Suprapubic skin (tissue), 4 donors: ENCODE data around the gene ELN. TPM values are rescaled to one million over a fixed set of nuclear protein-coding genes. Genes with fewer than 3 reads are reported as not detected.
A peak's percentile ranks its signal among the peaks of the same experiment; 100 is the strongest.

Experiments used
- DNase-seq, 2 donors: peaks; one replicate each; pipeline ENCODE4 v3.0.0-alpha.2; 2019; ENCODE audit warnings: low spot score in 2 of 2
- H3K27ac ChIP-seq: fragments of 200-600 bp; sonication (generic); one replicate; pipeline ENCODE4 v1.5.1; 2019
- H3K27me3 ChIP-seq: fragments of 200-600 bp; sonication (generic); one replicate; pipeline ENCODE4 v1.5.1; 2019
- H3K36me3 ChIP-seq: fragments of 200-600 bp; sonication (generic); one replicate; pipeline ENCODE4 v1.5.1; 2019
- H3K4me1 ChIP-seq: fragments of 200-600 bp; sonication (generic); one replicate; pipeline ENCODE4 v1.5.1; 2019
- H3K4me3 ChIP-seq: fragments of 200-600 bp; sonication (generic); one replicate; pipeline ENCODE4 v1.5.1; 2019; ENCODE audit warnings: mild to moderate bottlenecking
- H3K9me3 ChIP-seq: fragments of 200-600 bp; sonication (generic); one replicate; pipeline ENCODE4 v1.5.1; 2019
- EP300 ChIP-seq: sonication (generic); formaldehyde crosslinking; IDR thresholded peaks from one replicate; pipeline ENCODE4 v1.6.1; 2017; ENCODE audit warnings: antibody characterized with exemption
- POLR2A ChIP-seq, 2 donors: fragments of 450-650 bp; IDR thresholded peaks; one replicate each; pipeline ENCODE4 v1.6.1; 2017; ENCODE audit warnings: antibody characterized with exemption in 2 of 2, mild to moderate bottlenecking in 2 of 2, moderate library complexity in 2 of 2
- POLR2AphosphoS5 ChIP-seq, 3 donors: sonication (generic); formaldehyde crosslinking; IDR thresholded peaks; one replicate each; pipeline ENCODE4 v1.6.1; 2017; ENCODE audit warnings: antibody characterized with exemption in 3 of 3
- WGBS: methylation state at CpG from one replicate; pipeline ENCODE4 v1.1.5; 2018; 5-methylcytosine and 5-hydroxymethylcytosine counted together
- total RNA-seq, 4 donors: library from RNA; depleted of rRNA; stranded (reverse); fragments of >200 nt; gene quantifications; one replicate each; pipeline ENCODE4 v1.1.0, GENCODE V29; 2016
- TF ChIP-seq, protein P1 (sequence below), 2 donors: fragments of 200-600 bp in 1 of 2; fragments of 450-650 bp in 1 of 2; sonication (generic) in 1 of 2; IDR thresholded peaks; one replicate each; pipeline ENCODE4 v1.5.1; 2016 to 2019; ENCODE audit warnings: antibody characterized with exemption in 2 of 2, mild to moderate bottlenecking in 1 of 2, moderate library complexity in 1 of 2

The ELN gene
- total RNA-seq, 4 donors from 2014 or later = 7.7 to 30.7 (median 25.1) TPM

DNA sequence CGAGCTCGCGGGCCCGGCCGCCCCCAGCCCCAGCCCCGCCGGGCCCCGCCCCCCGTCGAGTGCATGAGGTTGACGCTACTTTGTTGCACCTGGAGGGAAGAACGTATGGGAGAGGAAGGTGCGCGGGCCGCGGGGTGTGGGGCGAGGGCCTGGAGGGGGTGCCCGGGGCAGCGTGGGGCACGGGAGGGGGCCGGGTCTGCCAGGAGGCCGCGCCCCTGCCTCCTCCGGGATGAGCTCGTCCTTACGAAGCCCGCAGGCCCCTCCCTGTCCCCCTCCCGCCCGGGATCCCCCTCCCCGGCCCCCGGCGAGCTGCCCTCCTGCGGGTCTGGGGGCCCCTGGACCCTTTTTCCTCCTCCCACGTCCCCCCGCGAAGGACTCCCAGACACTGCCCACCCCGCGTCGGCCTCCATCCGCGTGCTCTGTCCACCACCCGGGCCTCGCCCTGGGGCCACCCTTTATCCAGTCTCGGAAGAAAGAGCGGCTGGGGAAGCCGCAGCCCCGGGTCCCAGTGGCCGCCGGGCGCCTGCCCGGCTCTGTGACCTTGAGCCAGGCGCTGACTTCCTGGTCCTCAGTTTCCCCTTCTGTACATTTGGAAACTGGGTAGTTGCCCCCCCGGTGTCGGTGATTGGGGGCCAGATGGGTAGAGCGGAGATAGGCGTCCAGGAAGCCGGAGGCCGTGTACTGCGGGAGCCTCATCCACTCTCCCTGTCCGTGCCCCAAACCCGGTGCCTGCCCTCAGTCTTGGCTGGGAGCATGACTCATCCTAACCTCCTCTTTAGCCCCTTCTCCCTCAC is 56.2 kb downstream of the ELN start:
- H3K36me3 ChIP-seq = peaks cover 3% of the 10 kb centered on the region
- H3K4me1 ChIP-seq = peaks cover 25% of the 10 kb centered on the region
- peak overlapping the region; percentile 79 for H3K27ac ChIP-seq
- WGBS = 5% methylated on average over 15 of the region's 61 CpGs
- TF ChIP-seq EP300 = no peak
- no peak for TF ChIP-seq POLR2AphosphoS5 (IDR thresholded peaks at IDR 0.05)
- TF ChIP-seq, protein P1, sequence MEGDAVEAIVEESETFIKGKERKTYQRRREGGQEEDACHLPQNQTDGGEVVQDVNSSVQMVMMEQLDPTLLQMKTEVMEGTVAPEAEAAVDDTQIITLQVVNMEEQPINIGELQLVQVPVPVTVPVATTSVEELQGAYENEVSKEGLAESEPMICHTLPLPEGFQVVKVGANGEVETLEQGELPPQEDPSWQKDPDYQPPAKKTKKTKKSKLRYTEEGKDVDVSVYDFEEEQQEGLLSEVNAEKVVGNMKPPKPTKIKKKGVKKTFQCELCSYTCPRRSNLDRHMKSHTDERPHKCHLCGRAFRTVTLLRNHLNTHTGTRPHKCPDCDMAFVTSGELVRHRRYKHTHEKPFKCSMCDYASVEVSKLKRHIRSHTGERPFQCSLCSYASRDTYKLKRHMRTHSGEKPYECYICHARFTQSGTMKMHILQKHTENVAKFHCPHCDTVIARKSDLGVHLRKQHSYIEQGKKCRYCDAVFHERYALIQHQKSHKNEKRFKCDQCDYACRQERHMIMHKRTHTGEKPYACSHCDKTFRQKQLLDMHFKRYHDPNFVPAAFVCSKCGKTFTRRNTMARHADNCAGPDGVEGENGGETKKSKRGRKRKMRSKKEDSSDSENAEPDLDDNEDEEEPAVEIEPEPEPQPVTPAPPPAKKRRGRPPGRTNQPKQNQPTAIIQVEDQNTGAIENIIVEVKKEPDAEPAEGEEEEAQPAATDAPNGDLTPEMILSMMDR (IDR thresholded peaks at IDR 0.05) = no peak
- TF ChIP-seq POLR2A (IDR thresholded peaks at IDR 0.05) = no peak
- H3K9me3 ChIP-seq = no peaks in the 10 kb centered on the region
- peak overlapping the region; percentile 83 for H3K4me3 ChIP-seq
- DNase-seq = peak in 1 of 2 donors; percentile 80
- no peaks in the 10 kb centered on the region for H3K27me3 ChIP-seq

DNA sequence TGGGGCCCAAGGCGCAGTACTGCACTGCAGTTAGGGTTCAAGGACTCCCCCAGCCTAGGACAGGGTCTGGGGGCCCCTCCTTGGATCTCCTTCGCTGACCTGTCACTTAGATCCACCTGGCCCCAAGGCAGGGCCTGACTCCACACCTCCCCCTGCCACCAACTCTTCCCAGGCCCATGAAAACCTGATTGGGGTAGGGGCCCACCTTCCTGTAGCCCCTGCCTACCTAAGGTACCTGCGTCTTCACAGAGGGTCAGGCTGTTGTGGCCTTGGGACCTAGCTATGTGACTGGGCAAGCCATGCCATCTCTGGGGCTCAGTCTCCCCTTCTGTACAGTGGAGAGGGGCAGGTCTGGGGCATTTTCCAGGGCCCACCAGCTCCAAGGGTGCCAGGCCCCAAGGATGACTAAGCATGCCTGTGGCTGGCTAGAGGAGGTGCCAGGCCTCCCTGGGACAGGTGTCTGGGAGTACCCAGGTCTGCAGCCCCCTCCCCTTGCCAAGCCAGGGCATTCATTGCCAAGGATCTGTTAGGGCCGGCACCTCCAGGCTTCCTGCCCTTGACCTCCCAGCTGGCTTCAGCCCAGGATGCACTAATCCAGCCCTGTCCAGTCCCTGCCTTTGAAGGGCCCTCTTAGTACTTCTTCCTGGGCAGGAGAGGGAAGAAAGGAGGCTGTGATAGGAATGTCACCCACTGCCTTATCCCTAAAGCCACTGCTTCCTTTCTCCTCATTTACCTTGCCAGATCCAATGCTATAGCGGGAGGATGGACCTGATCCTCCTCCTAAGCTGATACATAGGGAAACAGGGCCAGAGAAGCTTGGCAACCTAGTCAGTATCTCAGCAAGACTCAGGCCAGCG is 57.0 kb downstream of the ELN start:
- DNase-seq = no peak
- TF ChIP-seq POLR2AphosphoS5 (IDR thresholded peaks at IDR 0.05) (no peak), POLR2A (IDR thresholded peaks at IDR 0.05) (no peak), EP300 (no peak)
- TF ChIP-seq, protein P1 (IDR thresholded peaks at IDR 0.05) = no peak
- H3K4me3 ChIP-seq = peak overlapping the region; percentile 83
- peaks cover 23% of the 10 kb centered on the region for H3K4me1 ChIP-seq
- peaks cover 3% of the 10 kb centered on the region for H3K36me3 ChIP-seq
- H3K27ac ChIP-seq = peak overlapping the region; percentile 79
- H3K9me3 ChIP-seq = no peaks in the 10 kb centered on the region
- no peaks in the 10 kb centered on the region for H3K27me3 ChIP-seq
- WGBS = 58% methylated on average over 5 of the region's 6 CpGs

DNA sequence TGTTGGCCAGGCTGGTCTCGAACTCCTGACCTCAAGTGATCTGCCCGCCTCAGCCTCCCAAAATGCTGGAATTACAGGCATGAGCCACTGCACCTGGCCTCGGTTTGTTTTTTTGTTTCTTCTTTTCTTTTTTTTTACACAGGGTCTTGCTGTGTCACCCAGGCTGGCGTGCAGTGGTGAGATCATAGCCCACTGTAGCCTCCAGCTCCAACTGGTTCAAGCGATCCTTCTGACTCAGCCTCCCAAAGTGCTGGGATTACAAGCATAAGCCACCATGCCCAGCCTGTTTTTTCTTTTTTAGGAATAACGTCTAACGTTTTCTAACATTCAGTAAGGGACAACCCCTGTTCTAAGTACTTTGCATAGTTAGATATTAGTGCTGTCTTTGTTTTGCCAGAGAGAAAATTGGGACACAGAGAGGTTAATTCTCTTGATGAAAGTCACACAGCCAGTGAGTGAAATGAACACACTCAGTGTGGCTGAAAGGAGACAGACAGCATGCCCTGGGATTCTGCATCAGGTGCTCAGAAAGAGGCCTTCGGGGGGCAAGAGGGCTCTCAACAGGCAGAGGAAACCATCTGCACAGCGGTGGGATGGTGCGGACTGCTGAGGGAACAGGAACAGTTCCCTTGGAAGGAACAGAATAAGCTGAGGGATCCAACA is 59.9 kb downstream of the ELN start:
- TF ChIP-seq POLR2AphosphoS5 (IDR thresholded peaks at IDR 0.05) (no peak), EP300 (no peak), POLR2A (IDR thresholded peaks at IDR 0.05) (no peak)
- TF ChIP-seq, protein P1 (IDR thresholded peaks at IDR 0.05) = no peak
- H3K4me3 ChIP-seq = no peak overlapping the region
- no peak for DNase-seq
- H3K27me3 ChIP-seq = no peaks in the 10 kb centered on the region
- H3K9me3 ChIP-seq = no peaks in the 10 kb centered on the region
- peaks cover 3% of the 10 kb centered on the region for H3K36me3 ChIP-seq
- H3K4me1 ChIP-seq = peaks cover 29% of the 10 kb centered on the region
- WGBS = 97% methylated on average over 10 of the region's 10 CpGs
- H3K27ac ChIP-seq = no peak overlapping the region

GRCh38 chr7:74092321-74092963 is 64.5 kb downstream of the ELN start:
- H3K27ac ChIP-seq = peak overlapping the region; percentile 75
- H3K4me3 ChIP-seq = no peak overlapping the region
- 83% methylated on average over 2 of the region's 13 CpGs for WGBS
- DNase-seq = no peak
- peaks cover 12% of the 10 kb centered on the region for H3K36me3 ChIP-seq
- no peaks in the 10 kb centered on the region for H3K9me3 ChIP-seq
- H3K4me1 ChIP-seq = peaks cover 33% of the 10 kb centered on the region
- H3K27me3 ChIP-seq = no peaks in the 10 kb centered on the region
- no peak for TF ChIP-seq POLR2AphosphoS5 (IDR thresholded peaks at IDR 0.05)
- TF ChIP-seq POLR2A (IDR thresholded peaks at IDR 0.05) = no peak
- TF ChIP-seq, protein P1 (IDR thresholded peaks at IDR 0.05) = no peak
- no peak for TF ChIP-seq EP300
